Measurements from ENCODE around the gene PTPRT. TPM values are rescaled to one million over a fixed set of nuclear protein-coding genes. Genes with fewer than 3 reads are reported as not detected.

The PTPRT gene
- total RNA-seq, 1 experiment from 2014 or later, result 0.20 TPM

DNA sequence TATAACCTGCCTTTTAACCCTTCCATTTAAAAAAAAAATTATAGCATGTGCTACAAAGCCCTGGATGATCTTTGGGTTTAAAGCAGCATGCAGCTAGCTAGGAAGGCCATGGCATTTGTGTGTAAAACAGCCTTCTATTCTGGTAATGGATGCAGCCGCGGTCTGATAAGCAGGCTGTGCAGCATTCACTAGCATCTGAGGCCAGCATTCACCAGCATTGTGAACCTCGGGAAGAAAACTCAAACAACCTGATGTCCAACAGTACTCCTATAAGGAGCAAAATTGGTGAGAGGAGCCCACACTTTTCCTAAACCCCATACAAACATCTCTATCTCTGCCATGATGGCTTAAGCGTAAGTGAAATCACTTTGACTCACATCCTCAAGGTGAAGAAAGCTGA, 265.5 kb downstream of the PTPRT start:
- DNase-seq, result no peak
- Histone ChIP-seq H3K9me3 (no peaks in the 10 kb centered on the region), H3K4me1 (no peaks in the 10 kb centered on the region), H3K36me3 (ENCODE audit: control insufficient read depth, insufficient read depth, low read length) (no peaks in the 10 kb centered on the region), H3K27me3 (replicated peaks; ENCODE audit: control insufficient read depth, insufficient read depth, low read length) (no peaks in the 10 kb centered on the region), H3K4me3 (ENCODE audit: low read depth, low read length) (no peak overlapping the region)
- no peaks in the 10 kb centered on the region for H3K4me1 Mint-ChIP-seq (ENCODE audit: low read depth, unreplicated experiment)
- no TSS peak for BruUV-seq (replicated peaks)
- H3K4me3 Mint-ChIP-seq (ENCODE audit: unreplicated experiment), result no peak overlapping the region
- ChIA-PET CTCF (no interaction called here), POLR2A (no interaction called here)
- no peak overlapping the region for H3K27ac Mint-ChIP-seq (ENCODE audit: unreplicated experiment)
- H3K36me3 Mint-ChIP-seq (ENCODE audit: insufficient read depth, unreplicated experiment), result no peaks in the 10 kb centered on the region
- peaks cover 14% of the 10 kb centered on the region for H3K27me3 Mint-ChIP-seq (ENCODE audit: insufficient read depth, unreplicated experiment)
- TF ChIP-seq, protein P1, sequence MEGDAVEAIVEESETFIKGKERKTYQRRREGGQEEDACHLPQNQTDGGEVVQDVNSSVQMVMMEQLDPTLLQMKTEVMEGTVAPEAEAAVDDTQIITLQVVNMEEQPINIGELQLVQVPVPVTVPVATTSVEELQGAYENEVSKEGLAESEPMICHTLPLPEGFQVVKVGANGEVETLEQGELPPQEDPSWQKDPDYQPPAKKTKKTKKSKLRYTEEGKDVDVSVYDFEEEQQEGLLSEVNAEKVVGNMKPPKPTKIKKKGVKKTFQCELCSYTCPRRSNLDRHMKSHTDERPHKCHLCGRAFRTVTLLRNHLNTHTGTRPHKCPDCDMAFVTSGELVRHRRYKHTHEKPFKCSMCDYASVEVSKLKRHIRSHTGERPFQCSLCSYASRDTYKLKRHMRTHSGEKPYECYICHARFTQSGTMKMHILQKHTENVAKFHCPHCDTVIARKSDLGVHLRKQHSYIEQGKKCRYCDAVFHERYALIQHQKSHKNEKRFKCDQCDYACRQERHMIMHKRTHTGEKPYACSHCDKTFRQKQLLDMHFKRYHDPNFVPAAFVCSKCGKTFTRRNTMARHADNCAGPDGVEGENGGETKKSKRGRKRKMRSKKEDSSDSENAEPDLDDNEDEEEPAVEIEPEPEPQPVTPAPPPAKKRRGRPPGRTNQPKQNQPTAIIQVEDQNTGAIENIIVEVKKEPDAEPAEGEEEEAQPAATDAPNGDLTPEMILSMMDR (IDR thresholded peaks at IDR 0.05; ENCODE audit: insufficient read depth in 1 of 2, low read depth in 1 of 2, low read length in 1 of 2, severe bottlenecking in 1 of 2, unreplicated experiment in 1 of 2), result no peak
- intact Hi-C loops (cut with micrococcal nuclease; ENCODE audit: unreplicated experiment), result no loop called here
- H3K9me3 Mint-ChIP-seq (ENCODE audit: unreplicated experiment), result no peaks in the 10 kb centered on the region

DNA sequence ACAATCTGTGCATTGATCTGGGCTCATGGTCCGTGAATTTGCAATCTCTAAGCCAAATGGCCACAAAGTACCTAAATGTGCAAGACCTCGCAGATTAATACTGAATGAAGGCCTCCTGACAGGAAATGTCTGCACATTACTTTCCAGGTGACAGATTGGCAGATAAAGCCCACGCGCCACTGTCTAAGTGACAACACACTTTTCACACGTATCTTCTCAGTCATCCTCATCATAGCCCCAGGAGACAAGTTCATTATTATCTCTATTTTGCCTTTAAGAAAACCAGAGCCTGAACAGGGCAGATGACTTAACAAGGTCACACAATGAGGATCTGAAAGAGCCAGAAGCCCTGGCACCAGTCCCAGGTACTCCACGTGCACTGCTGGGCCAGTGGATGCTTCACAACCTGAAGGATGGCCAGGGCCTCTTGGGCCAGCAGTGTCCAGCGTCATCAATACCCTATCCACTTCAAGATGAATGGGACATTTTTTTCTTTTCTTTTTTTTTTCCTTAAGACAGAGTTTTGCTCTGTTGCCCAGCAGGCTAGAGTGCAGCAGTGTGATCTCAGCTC, 266.3 kb downstream of the PTPRT start:
- no TSS peak for BruUV-seq (replicated peaks)
- TF ChIP-seq, protein P1 (IDR thresholded peaks at IDR 0.05; ENCODE audit: insufficient read depth in 1 of 2, low read depth in 1 of 2, low read length in 1 of 2, severe bottlenecking in 1 of 2, unreplicated experiment in 1 of 2), result no peak
- no peaks in the 10 kb centered on the region for H3K4me1 ChIP-seq
- Mint-ChIP-seq H3K27me3 (ENCODE audit: insufficient read depth, unreplicated experiment) (peaks cover 14% of the 10 kb centered on the region), H3K4me1 (ENCODE audit: low read depth, unreplicated experiment) (no peaks in the 10 kb centered on the region), H3K36me3 (ENCODE audit: insufficient read depth, unreplicated experiment) (no peaks in the 10 kb centered on the region), H3K27ac (ENCODE audit: unreplicated experiment) (no peak overlapping the region), H3K4me3 (ENCODE audit: unreplicated experiment) (no peak overlapping the region), H3K9me3 (ENCODE audit: unreplicated experiment) (no peaks in the 10 kb centered on the region)
- no peaks in the 10 kb centered on the region for H3K36me3 ChIP-seq (ENCODE audit: control insufficient read depth, insufficient read depth, low read length)
- POLR2A ChIA-PET, result no interaction called here
- intact Hi-C loops (cut with micrococcal nuclease; ENCODE audit: unreplicated experiment), result no loop called here
- no peak for DNase-seq
- CTCF ChIA-PET, result no interaction called here
- no peak overlapping the region for H3K4me3 ChIP-seq (ENCODE audit: low read depth, low read length)
- H3K27me3 ChIP-seq (replicated peaks; ENCODE audit: control insufficient read depth, insufficient read depth, low read length), result no peaks in the 10 kb centered on the region
- H3K9me3 ChIP-seq, result no peaks in the 10 kb centered on the region

- H3K36me3 Mint-ChIP-seq (ENCODE audit: insufficient read depth, unreplicated experiment), result no peaks in the 10 kb centered on the region
- no peaks in the 10 kb centered on the region for H3K27me3 ChIP-seq (replicated peaks; ENCODE audit: control insufficient read depth, insufficient read depth, low read length)
- POLR2A ChIA-PET, result no interaction called here
- no TSS peak for BruUV-seq (replicated peaks)
- peaks cover 2% of the 10 kb centered on the region; the same call in 1 of the 2 replicates for H3K9me3 ChIP-seq
- CTCF ChIA-PET, result no interaction called here
- H3K4me3 Mint-ChIP-seq (ENCODE audit: unreplicated experiment), result no peak overlapping the region
- no peaks in the 10 kb centered on the region for H3K9me3 Mint-ChIP-seq (ENCODE audit: unreplicated experiment)
- H3K4me1 Mint-ChIP-seq (ENCODE audit: low read depth, unreplicated experiment), result no peaks in the 10 kb centered on the region
- peaks cover 9% of the 10 kb centered on the region for H3K27me3 Mint-ChIP-seq (ENCODE audit: insufficient read depth, unreplicated experiment)
- no peak overlapping the region for H3K27ac Mint-ChIP-seq (ENCODE audit: unreplicated experiment)
- no peaks in the 10 kb centered on the region for H3K4me1 ChIP-seq
- intact Hi-C loops (cut with micrococcal nuclease; ENCODE audit: unreplicated experiment), result no loop called here
- DNase-seq, result no peak
- no peak overlapping the region for H3K4me3 ChIP-seq (ENCODE audit: low read depth, low read length)
- TF ChIP-seq, protein P1 (IDR thresholded peaks at IDR 0.05; ENCODE audit: insufficient read depth in 1 of 2, low read depth in 1 of 2, low read length in 1 of 2, severe bottlenecking in 1 of 2, unreplicated experiment in 1 of 2), result no peak
- H3K36me3 ChIP-seq (ENCODE audit: control insufficient read depth, insufficient read depth, low read length), result no peaks in the 10 kb centered on the region
Observed at GRCh38 chr20:42920776-42921175, 268.9 kb downstream of the PTPRT start.
